ENCODE data around the gene GAS6.
A peak's percentile ranks its signal among the peaks of the same experiment; 100 is the strongest.
"Not testable (repeated sequence)": the region's sequence is repeated elsewhere in the genome, so short reads cannot be mapped to it uniquely, and the experiment has no call there.

The GAS6 gene

GRCh38 chr13:113867913-113868312, 4.0 kb upstream of the GAS6 start:
- not testable (repeated sequence) for DNase-seq (ENCODE audit: low spot score)

- no peak for DNase-seq (ENCODE audit: low spot score)
These were observed 1.6 kb upstream of the GAS6 start for GRCh38 chr13:113865427-113865826.

GRCh38 chr13:113864273-113864890, 506 bp upstream of the GAS6 start:
- DNase-seq (ENCODE audit: low spot score): no peak

GRCh38 chr13:113862931-113863523, 849 bp downstream of the GAS6 start:
- peak; percentile 47 for DNase-seq (ENCODE audit: low spot score)

- DNase-seq (ENCODE audit: low spot score): no peak
These were observed 1.5 kb downstream of the GAS6 start for GRCh38 chr13:113862191-113862930.

- DNase-seq (ENCODE audit: low spot score): no peak
These were observed 2.3 kb downstream of the GAS6 start for GRCh38 chr13:113861433-113862030.

- DNase-seq (ENCODE audit: low spot score): no peak
These were observed 3.0 kb downstream of the GAS6 start for GRCh38 chr13:113860665-113861432.

GRCh38 chr13:113860051-113860664, 3.7 kb downstream of the GAS6 start:
- no peak for DNase-seq (ENCODE audit: low spot score)

GRCh38 chr13:113859311-113860050, 4.4 kb downstream of the GAS6 start:
- no peak for DNase-seq (ENCODE audit: low spot score)

- DNase-seq (ENCODE audit: low spot score): no peak
These were observed 6.2 kb downstream of the GAS6 start for GRCh38 chr13:113857531-113858195.

GRCh38 chr13:113856716-113857065, 7.2 kb downstream of the GAS6 start:
- no peak for DNase-seq (ENCODE audit: low spot score)

GRCh38 chr13:113855931-113856715, 7.8 kb downstream of the GAS6 start:
- no peak for DNase-seq (ENCODE audit: low spot score)

GRCh38 chr13:113855012-113855921, 8.6 kb downstream of the GAS6 start:
- no peak for DNase-seq (ENCODE audit: low spot score)

GRCh38 chr13:113854238-113855011, 9.5 kb downstream of the GAS6 start:
- no peak for DNase-seq (ENCODE audit: low spot score)

GRCh38 chr13:113853518-113854237, 10.2 kb downstream of the GAS6 start:
- no peak for DNase-seq (ENCODE audit: low spot score)

- DNase-seq (ENCODE audit: low spot score): no peak
These were observed 11.0 kb downstream of the GAS6 start for GRCh38 chr13:113852536-113853517.

All from germinal center (tissue), 1 donor.